Right atrium auricular region (tissue), 2 donors: ENCODE results near the gene COX6B1. TPM values are rescaled to one million over a fixed set of nuclear protein-coding genes. Genes with fewer than 3 reads are reported as not detected.

Source experiments
- DNase-seq: peaks from one replicate; pipeline ENCODE4 v3.0.0-alpha.2; 2019; ENCODE audit warnings: low spot score
- H3K27ac ChIP-seq, 2 donors: fragments of 200-600 bp; sonication (generic); 1 replicate in 1 of 2; 2 replicates in 1 of 2; pipeline ENCODE4 v1.5.1; 2016 to 2019
- H3K27me3 ChIP-seq, 2 donors: fragments of 200-600 bp; sonication (generic); one replicate each; pipeline versions ENCODE4 v1.5.1 to v1.6.0; 2017 to 2019
- H3K36me3 ChIP-seq: fragments of 200-600 bp; sonication (generic); one replicate; pipeline ENCODE4 v1.5.1; 2016
- H3K4me1 ChIP-seq, 2 donors: fragments of 200-600 bp; sonication (generic); one replicate each; pipeline versions ENCODE4 v1.5.1 to v1.6.0; 2017 to 2019
- H3K4me3 ChIP-seq, 2 donors: fragments of 200-600 bp; sonication (generic); 1 replicate in 1 of 2; 2 replicates in 1 of 2; pipeline ENCODE4 v1.5.1; 2017 to 2019; ENCODE audit warnings: mild to moderate bottlenecking in 1 of 2, moderate library complexity in 1 of 2
- H3K9me3 ChIP-seq, 2 donors: fragments of 200-600 bp; sonication (generic); one replicate each; pipeline ENCODE4 v1.5.1; 2019
- CTCF ChIP-seq, 2 donors: fragments of 200-600 bp; sonication (generic); IDR thresholded peaks; one replicate each; pipeline ENCODE4 v1.5.1; 2019; ENCODE audit warnings: antibody characterized with exemption in 2 of 2
- total RNA-seq, 2 donors: library from RNA; depleted of rRNA; stranded (reverse); fragments of >200 nt; gene quantifications; one replicate each; pipeline ENCODE4 v1.1.0, GENCODE V29; 2016

Gene COX6B1
- total RNA-seq, 2 donors from 2014 or later = 1,397 to 1,663 TPM

DNA sequence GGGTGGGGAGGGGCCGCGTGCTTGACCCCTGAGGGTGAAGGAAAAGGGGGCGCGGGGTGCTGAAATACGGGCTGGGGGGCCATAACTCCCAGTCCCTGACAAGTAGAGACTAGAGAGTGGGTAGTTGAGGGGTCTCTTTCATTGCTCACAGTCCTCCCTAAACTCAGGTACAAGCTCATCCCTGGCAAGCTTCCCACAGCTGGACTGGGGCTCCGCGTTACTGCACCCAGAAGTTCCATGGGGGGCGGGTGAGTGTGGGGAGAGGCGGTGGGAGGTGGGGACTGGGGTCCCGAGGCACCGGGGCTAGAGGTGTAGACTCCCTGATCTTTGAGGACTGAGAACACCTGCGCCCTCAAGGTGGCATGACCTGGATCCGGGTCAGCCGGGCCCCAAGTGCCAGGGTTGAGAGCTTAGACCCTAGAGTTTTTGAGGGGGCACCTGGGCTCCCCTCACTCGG, 5.3 kb upstream of the COX6B1 start:
- peaks cover 6% of the 10 kb centered on the region for H3K36me3 ChIP-seq
- no peaks in the 10 kb centered on the region for H3K9me3 ChIP-seq
- H3K27ac ChIP-seq = peak overlapping the region; percentile 84 to 87
- TF ChIP-seq CTCF (IDR thresholded peaks at IDR 0.05) = no peak
- H3K4me1 ChIP-seq = peaks cover 0 to 37% of the 10 kb centered on the region in 2 donors
- DNase-seq = no peak
- H3K27me3 ChIP-seq = no peaks in the 10 kb centered on the region
- peak overlapping the region; percentile 41 to 65 for H3K4me3 ChIP-seq

- H3K27me3 ChIP-seq = no peaks in the 10 kb centered on the region
- no peak for TF ChIP-seq CTCF (IDR thresholded peaks at IDR 0.05)
- H3K4me3 ChIP-seq = peak overlapping the region; percentile 41 to 65
- H3K27ac ChIP-seq = peak overlapping the region; percentile 84 to 87
- no peaks in the 10 kb centered on the region for H3K9me3 ChIP-seq
- no peaks in the 10 kb centered on the region for H3K36me3 ChIP-seq
- H3K4me1 ChIP-seq = peaks cover 0 to 37% of the 10 kb centered on the region in 2 donors
- DNase-seq = peak; percentile 76
Observed at GRCh38 chr19:35643255-35644205, 4.6 kb upstream of the COX6B1 start.

- Histone ChIP-seq H3K9me3 (no peaks in the 10 kb centered on the region), H3K4me1 (peaks cover 0 to 44% of the 10 kb centered on the region in 2 donors), H3K4me3 (peak overlapping the region; percentile 41 to 65), H3K36me3 (no peaks in the 10 kb centered on the region), H3K27ac (peak overlapping the region; percentile 84 to 87), H3K27me3 (no peaks in the 10 kb centered on the region)
- no peak for TF ChIP-seq CTCF (IDR thresholded peaks at IDR 0.05)
- DNase-seq = peak; percentile 95
Observed at GRCh38 chr19:35644206-35644986, 3.7 kb upstream of the COX6B1 start.

GRCh38 chr19:35644987-35645679, 3.0 kb upstream of the COX6B1 start:
- peak overlapping the region; percentile 84 to 87 for H3K27ac ChIP-seq
- TF ChIP-seq CTCF (IDR thresholded peaks at IDR 0.05) = no peak
- peak overlapping the region; percentile 41 to 65 for H3K4me3 ChIP-seq
- peak; percentile 83 for DNase-seq
- peaks cover 0 to 51% of the 10 kb centered on the region in 2 donors for H3K4me1 ChIP-seq
- H3K36me3 ChIP-seq = no peaks in the 10 kb centered on the region
- H3K9me3 ChIP-seq = no peaks in the 10 kb centered on the region
- H3K27me3 ChIP-seq = no peaks in the 10 kb centered on the region

GRCh38 chr19:35645680-35646511, 2.2 kb upstream of the COX6B1 start:
- Histone ChIP-seq H3K27ac (peak overlapping the region in 1 of 2 donors; percentile 87), H3K36me3 (no peaks in the 10 kb centered on the region), H3K9me3 (no peaks in the 10 kb centered on the region), H3K4me1 (peaks cover 0 to 58% of the 10 kb centered on the region in 2 donors), H3K27me3 (no peaks in the 10 kb centered on the region), H3K4me3 (no peak overlapping the region)
- TF ChIP-seq CTCF (IDR thresholded peaks at IDR 0.05) = no peak
- DNase-seq = no peak
